NB4 (cell line): Measurements from ENCODE around the gene SLC16A11.

ENCODE experiments used
- DNase-seq: peaks from one replicate; pipeline ENCODE4 v3.0.0; 2010; ENCODE audit warnings: low read depth
- H3K4me3 ChIP-seq: one replicate; pipeline ENCODE4 v1.5.1; 2011; ENCODE audit warnings: mild to moderate bottlenecking, low read depth, low read length, moderate library complexity
- MYC ChIP-seq: IDR thresholded peaks from 2 replicates; pipeline ENCODE4 v1.6.1; 2011; ENCODE audit warnings: low read depth, low read length
- POLR2A ChIP-seq: IDR thresholded peaks from 2 replicates; pipeline ENCODE4 v1.6.1; 2011; ENCODE audit warnings: mild to moderate bottlenecking; ENCODE audit not compliant: insufficient read length; ENCODE audit errors: extremely low read depth
- TF ChIP-seq, protein P1 (sequence below): IDR thresholded peaks from one replicate; pipeline ENCODE4 v1.5.1; 2012; ENCODE audit warnings: low read depth, low read length
- TF ChIP-seq, protein P2 (sequence below): IDR thresholded peaks from 2 replicates; pipeline ENCODE4 v1.6.1; 2011; ENCODE audit warnings: low read depth, low read length

The SLC16A11 gene

DNA sequence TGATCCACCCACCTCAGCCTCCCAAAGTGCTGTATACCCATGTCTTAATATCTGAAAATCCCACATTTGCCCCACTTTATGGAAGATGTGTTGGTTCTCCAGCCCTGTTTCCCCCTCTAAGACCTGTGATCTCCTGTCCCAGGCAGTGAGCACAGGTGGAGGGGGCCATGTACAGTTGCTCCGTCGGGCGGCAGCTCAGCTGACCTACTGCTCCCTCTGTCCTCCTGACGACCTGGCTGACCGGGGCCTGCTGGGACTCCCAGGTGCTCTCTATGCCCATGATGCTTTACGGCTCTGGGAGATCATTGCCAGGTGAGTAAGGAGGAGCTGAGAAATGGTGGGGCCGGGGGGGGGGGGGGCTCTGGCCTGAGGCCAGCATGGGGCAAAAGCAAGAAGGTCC lies 38.2 kb downstream of the SLC16A11 start:
- H3K4me3 ChIP-seq = no peak overlapping the region
- no peak for DNase-seq
- TF ChIP-seq POLR2A = no peak

DNA sequence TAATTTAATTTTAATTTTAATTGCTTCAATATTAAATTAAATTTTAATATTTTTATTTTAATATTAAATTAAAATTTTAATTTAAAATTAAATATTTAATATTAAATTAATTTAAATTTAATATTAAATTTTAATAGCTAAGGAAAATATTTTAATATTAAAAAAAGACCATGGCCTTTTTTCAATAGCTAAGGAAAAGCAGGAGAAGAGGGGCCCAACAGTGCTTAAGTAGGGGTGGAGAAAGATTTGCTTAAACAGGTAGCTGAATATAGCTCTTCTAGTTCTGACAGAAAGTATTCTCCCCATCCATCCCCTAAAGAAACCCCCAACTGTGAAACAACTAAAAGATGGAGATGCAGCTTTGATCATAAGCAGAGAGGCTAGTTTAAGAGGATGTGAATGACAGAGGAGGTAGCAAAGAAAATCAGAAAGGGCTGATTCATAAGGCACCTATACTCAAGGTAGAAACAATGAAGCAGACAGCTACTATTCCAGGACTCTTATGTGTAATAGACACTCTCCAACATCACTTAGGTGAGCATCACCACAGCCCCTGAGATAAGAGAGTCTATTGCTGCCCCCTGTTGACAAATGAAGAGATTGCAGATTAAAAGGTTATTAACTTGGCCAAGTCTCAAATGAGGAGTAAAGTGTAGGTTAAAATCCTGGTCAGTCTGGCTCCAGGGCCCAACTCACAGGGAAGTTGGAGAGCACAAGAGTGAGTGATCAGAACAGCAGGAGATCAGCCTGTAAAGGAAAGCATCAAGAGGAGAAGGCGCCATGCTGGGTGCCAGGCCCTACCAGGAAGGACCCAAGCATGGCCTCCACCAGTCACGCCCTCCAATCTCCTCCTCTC lies 39.3 kb downstream of the SLC16A11 start:
- no peak overlapping the region for H3K4me3 ChIP-seq
- TF ChIP-seq MYC (no peak), POLR2A (no peak)
- TF ChIP-seq, protein P1, sequence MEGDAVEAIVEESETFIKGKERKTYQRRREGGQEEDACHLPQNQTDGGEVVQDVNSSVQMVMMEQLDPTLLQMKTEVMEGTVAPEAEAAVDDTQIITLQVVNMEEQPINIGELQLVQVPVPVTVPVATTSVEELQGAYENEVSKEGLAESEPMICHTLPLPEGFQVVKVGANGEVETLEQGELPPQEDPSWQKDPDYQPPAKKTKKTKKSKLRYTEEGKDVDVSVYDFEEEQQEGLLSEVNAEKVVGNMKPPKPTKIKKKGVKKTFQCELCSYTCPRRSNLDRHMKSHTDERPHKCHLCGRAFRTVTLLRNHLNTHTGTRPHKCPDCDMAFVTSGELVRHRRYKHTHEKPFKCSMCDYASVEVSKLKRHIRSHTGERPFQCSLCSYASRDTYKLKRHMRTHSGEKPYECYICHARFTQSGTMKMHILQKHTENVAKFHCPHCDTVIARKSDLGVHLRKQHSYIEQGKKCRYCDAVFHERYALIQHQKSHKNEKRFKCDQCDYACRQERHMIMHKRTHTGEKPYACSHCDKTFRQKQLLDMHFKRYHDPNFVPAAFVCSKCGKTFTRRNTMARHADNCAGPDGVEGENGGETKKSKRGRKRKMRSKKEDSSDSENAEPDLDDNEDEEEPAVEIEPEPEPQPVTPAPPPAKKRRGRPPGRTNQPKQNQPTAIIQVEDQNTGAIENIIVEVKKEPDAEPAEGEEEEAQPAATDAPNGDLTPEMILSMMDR = peak; percentile 40
- TF ChIP-seq, protein P2, sequence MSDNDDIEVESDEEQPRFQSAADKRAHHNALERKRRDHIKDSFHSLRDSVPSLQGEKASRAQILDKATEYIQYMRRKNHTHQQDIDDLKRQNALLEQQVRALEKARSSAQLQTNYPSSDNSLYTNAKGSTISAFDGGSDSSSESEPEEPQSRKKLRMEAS = no peak
- peak; percentile 72 for DNase-seq

- H3K4me3 ChIP-seq = no peak overlapping the region
- TF ChIP-seq, protein P2 = no peak
- TF ChIP-seq POLR2A (no peak), MYC (no peak)
- TF ChIP-seq, protein P1 = no peak
- no peak for DNase-seq
Measured at GRCh38 chr17:7003745-7004144, 40.1 kb downstream of the SLC16A11 start.

- no peak for DNase-seq
- TF ChIP-seq, protein P2 = no peak
- TF ChIP-seq MYC = no peak
- TF ChIP-seq, protein P1 = no peak
- no peak for TF ChIP-seq POLR2A
- H3K4me3 ChIP-seq = no peak overlapping the region
Measured at GRCh38 chr17:7002288-7003047, 41.4 kb downstream of the SLC16A11 start.

DNA sequence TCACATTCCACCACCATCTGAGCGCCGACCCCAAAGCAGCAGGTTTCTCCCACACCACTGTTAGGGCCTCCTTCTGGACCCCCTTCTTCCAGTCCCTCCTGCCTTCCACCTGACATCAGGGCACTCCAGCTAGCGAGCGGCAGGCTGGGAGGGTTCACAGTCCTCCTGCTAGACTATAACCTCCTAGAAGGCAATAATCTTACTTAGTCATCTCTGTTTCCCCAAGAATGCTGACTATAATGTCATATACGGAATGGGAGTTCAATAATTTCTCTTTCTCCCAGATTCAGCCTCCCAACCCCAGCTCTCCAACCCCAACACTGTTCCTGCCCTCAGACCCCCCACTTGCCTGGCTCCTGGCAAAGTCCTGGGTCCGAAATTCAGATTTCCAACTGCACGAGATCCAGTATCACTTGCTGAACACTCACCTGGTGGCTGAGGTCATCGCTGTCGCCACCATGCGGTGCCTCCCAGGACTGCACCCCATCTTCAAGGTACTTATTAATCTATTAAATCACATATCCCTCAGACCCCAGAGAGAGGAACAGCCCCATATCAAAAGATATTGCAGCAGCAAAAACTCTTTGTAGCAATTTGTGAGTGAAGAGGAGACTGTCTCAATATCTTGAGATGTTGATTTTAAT lies 42.5 kb downstream of the SLC16A11 start:
- TF ChIP-seq POLR2A = no peak
- TF ChIP-seq MYC = no peak
- TF ChIP-seq, protein P1 = peak; percentile 53
- TF ChIP-seq, protein P2 = no peak
- no peak overlapping the region for H3K4me3 ChIP-seq
- DNase-seq = peak; percentile 40
